Hepatocyte (in vitro differentiated cells): ENCODE results near the gene AMBRA1.

Experiments
- CTCF ChIP-seq: fragments of 200-600 bp; sonication (generic); IDR thresholded peaks from 2 replicates; pipeline ENCODE4 v1.5.1; 2016; ENCODE audit warnings: antibody characterized with exemption, mild to moderate bottlenecking; ENCODE audit not compliant: poor library complexity
- EZH2 ChIP-seq: fragments of 200-600 bp; sonication (generic); IDR thresholded peaks from 2 replicates; pipeline ENCODE4 v1.6.1; 2016; ENCODE audit warnings: antibody characterized with exemption, mild to moderate bottlenecking, borderline replicate concordance

DNA sequence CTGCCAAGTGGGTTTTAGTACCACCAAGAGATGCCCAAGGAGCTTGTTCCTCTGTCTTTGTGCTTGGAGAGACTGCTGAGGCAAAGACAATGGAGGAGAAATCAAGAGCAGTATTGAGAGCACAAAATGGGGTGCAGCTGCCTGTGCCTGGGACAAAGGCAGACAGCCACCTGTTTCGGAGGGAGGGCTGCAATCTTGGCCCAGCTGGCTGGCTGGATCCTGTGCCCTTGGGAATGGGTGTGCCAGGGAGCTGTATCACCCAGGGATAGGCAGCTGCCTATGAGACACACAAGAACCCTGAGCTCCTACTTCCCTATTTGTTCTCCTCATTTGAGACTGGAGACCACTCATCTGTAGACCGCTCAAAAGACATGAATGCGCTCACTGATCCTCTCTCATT, 178.9 kb downstream of the AMBRA1 start:
- TF ChIP-seq CTCF (no peak), EZH2 (no peak)
